IMR-90 (cell line): ENCODE data around the gene CEBPG.

Source experiments
- BHLHE40 ChIP-seq: fragments of 150-350 bp; IDR thresholded peaks from 2 replicates; pipeline ENCODE4 v1.6.1; 2016; ENCODE audit warnings: mild to moderate bottlenecking, low read depth, low read length
- CTCF ChIP-seq: conservative IDR thresholded peaks from 2 replicates; pipeline ENCODE4 v1.5.1; 2012; ENCODE audit warnings: mild to moderate bottlenecking, low read depth, low read length, improper control_type of control experiment
- MAFK ChIP-seq: IDR thresholded peaks from 2 replicates; pipeline ENCODE4 v1.6.1; 2012; ENCODE audit warnings: low read depth, low read length, improper control_type of control experiment
- RFX5 ChIP-seq: IDR thresholded peaks from 2 replicates; pipeline ENCODE4 v1.8.0; 2012; ENCODE audit warnings: low read depth, mild to moderate bottlenecking, low read length, moderate library complexity
- SMC3 ChIP-seq: fragments of 150-350 bp; IDR thresholded peaks from 2 replicates; pipeline ENCODE4 v1.6.1; 2016; ENCODE audit warnings: low read depth, mild to moderate bottlenecking, antibody characterized with exemption, low read length, moderate library complexity

- no peak for TF ChIP-seq MAFK
- TF ChIP-seq CTCF = no peak
- no peak for TF ChIP-seq SMC3
- TF ChIP-seq BHLHE40 = no peak
- no peak for TF ChIP-seq RFX5
These were observed 12.4 kb downstream of the CEBPG start for GRCh38 chr19:33385956-33386355.
